Gastrocnemius medialis (tissue), 4 donors: ENCODE results near the gene RCOR3. TPM values are rescaled to one million over a fixed set of nuclear protein-coding genes. Genes with fewer than 3 reads are reported as not detected.
A peak's percentile ranks its signal among the peaks of the same experiment; 100 is the strongest.
"Not testable (repeated sequence)": the region's sequence is repeated elsewhere in the genome, so short reads cannot be mapped to it uniquely, and the experiment has no call there.

Experiments used
- ATAC-seq, 2 donors: fragments of 150-250 bp; one replicate each; pipeline ENCODE4 v1.9.1; 2016
- DNase-seq, 2 donors: peaks; one replicate each; pipeline ENCODE4 v3.0.0-alpha.2; 2019
- H3K27ac ChIP-seq, 4 donors: fragments of 200-600 bp; sonication (generic); 1 replicate in 1 of 4; 2 replicates in 3 of 4; pipeline ENCODE4 v1.5.1; 2016 to 2018; ENCODE audit warnings: mild to moderate bottlenecking in 2 of 4, moderate library complexity in 1 of 4
- H3K27me3 ChIP-seq, 3 donors: fragments of 200-600 bp; sonication (generic) in 2 of 3; 1 replicate in 1 of 3; 2 replicates in 2 of 3; pipeline versions ENCODE4 v1.5.1 to v1.6.0; 2016 to 2019; ENCODE audit warnings: mild to moderate bottlenecking in 1 of 3, moderate library complexity in 1 of 3
- H3K36me3 ChIP-seq, 2 donors: fragments of 200-600 bp; sonication (generic) in 1 of 2; one replicate each; pipeline ENCODE4 v1.5.1; 2017 to 2018
- H3K4me1 ChIP-seq, 2 donors: fragments of 200-600 bp; sonication (generic) in 1 of 2; one replicate each; pipeline ENCODE4 v1.5.1; 2016 to 2017; ENCODE audit warnings: mild to moderate bottlenecking in 2 of 2
- H3K4me3 ChIP-seq, 4 donors: fragments of 200-600 bp; sonication (generic) in 3 of 4; 1 replicate in 1 of 4; 2 replicates in 3 of 4; pipeline ENCODE4 v1.5.1; 2016 to 2019; ENCODE audit warnings: mild to moderate bottlenecking in 2 of 4
- H3K9me3 ChIP-seq, 3 donors: fragments of 200-600 bp; sonication (generic) in 2 of 3; 1 replicate in 1 of 3; 2 replicates in 2 of 3; pipeline ENCODE4 v1.5.1; 2016 to 2019
- CTCF ChIP-seq, 5 experiments: fragments of 450-650 bp in 3 of 5; fragments of 200-600 bp in 2 of 5; sonication (generic) in 2 of 5; IDR thresholded peaks in 4 of 5; conservative IDR thresholded peaks in 1 of 5; 1 replicate in 4 of 5; 2 replicates in 1 of 5; pipeline ENCODE4 v1.5.1; 2016 to 2019; ENCODE audit warnings: antibody characterized with exemption in 5 of 5, mild to moderate bottlenecking in 3 of 5, moderate library complexity in 3 of 5
- POLR2A ChIP-seq, 2 donors: fragments of 450-650 bp; IDR thresholded peaks; one replicate each; pipeline ENCODE4 v1.6.1; 2017; ENCODE audit warnings: antibody characterized with exemption in 2 of 2, mild to moderate bottlenecking in 2 of 2, moderate library complexity in 2 of 2
- in situ Hi-C, 4 donors: fragments of 200-750 bp; cut with MboI; loops; one replicate each; pipeline versions ENCODE4 v1.15.0 to v1.8.0; 2017; ENCODE audit warnings: low sequenced_read_pairs in 4 of 4
- intact Hi-C: fragments of 100-400 bp; cut with DNase I; formaldehyde crosslinking; loops from one replicate; pipeline ENCODE4 v1.15.1; 2023; ENCODE audit warnings: low total_unique reads
- total RNA-seq, 4 donors: library from RNA; depleted of rRNA; stranded (reverse); fragments of >200 nt; gene quantifications; one replicate each; pipeline versions ENCODE4 v1.1.0 to v1.2.3, GENCODE V29; 2016

The RCOR3 gene
- total RNA-seq, 4 donors from 2014 or later = 41.3 to 72.9 (median 61.3) TPM

GRCh38 chr1:211247921-211248320 lies 11.2 kb upstream of the RCOR3 start:
- in situ Hi-C loops = loop anchor here in 1 of 4 donors (10.0 kb wide), 1 partner anchor 47 kb away; no protein-coding TSS in a partner anchor
- H3K27ac ChIP-seq = no peak overlapping the region
- H3K9me3 ChIP-seq = no peaks in the 10 kb centered on the region
- H3K4me3 ChIP-seq = no peak overlapping the region
- no peaks in the 10 kb centered on the region for H3K4me1 ChIP-seq
- H3K36me3 ChIP-seq = no peaks in the 10 kb centered on the region
- intact Hi-C loops = no loop called here
- no peaks in the 10 kb centered on the region for H3K27me3 ChIP-seq
- DNase-seq = no peak
- no peak for ATAC-seq
- TF ChIP-seq CTCF (IDR thresholded peaks at IDR 0.05 in 4 of 5, conservative IDR thresholded peaks at IDR 0.05 in 1 of 5) (no peak), POLR2A (IDR thresholded peaks at IDR 0.05) (no peak)

GRCh38 chr1:211249611-211250010 lies 9.6 kb upstream of the RCOR3 start:
- H3K9me3 ChIP-seq, ATAC-seq, H3K27ac ChIP-seq, DNase-seq, H3K27me3 ChIP-seq, H3K4me1 ChIP-seq, H3K36me3 ChIP-seq, H3K4me3 ChIP-seq: not testable (repeated sequence)
- in situ Hi-C loops = loop anchor here in 1 of 4 donors (10.0 kb wide), 1 partner anchor 45 kb away; no protein-coding TSS in a partner anchor
- intact Hi-C loops = loop anchor here (10.0 kb wide), 1 partner anchor 325 kb away; the partner anchor contains the start of gene SLC30A1

- H3K36me3 ChIP-seq = peaks cover 0 to 7% of the 10 kb centered on the region in 2 donors
- ATAC-seq = no peak
- no peaks in the 10 kb centered on the region for H3K27me3 ChIP-seq
- H3K4me1 ChIP-seq = peaks cover 18 to 26% of the 10 kb centered on the region in 2 donors
- peak overlapping the region; percentile 76 to 96 (median 90) for H3K4me3 ChIP-seq
- TF ChIP-seq POLR2A (IDR thresholded peaks at IDR 0.05) (no peak), CTCF (IDR thresholded peaks at IDR 0.05 in 4 of 5, conservative IDR thresholded peaks at IDR 0.05 in 1 of 5) (no peak)
- H3K9me3 ChIP-seq = no peaks in the 10 kb centered on the region
- intact Hi-C loops = loop anchor here (10.0 kb wide), 1 partner anchor 317 kb away; the partner anchor contains the start of gene SLC30A1
- no peak for DNase-seq
- peak overlapping the region; percentile 97 to 100 (median 98) for H3K27ac ChIP-seq
- in situ Hi-C loops = no loop called here
Observed at GRCh38 chr1:211257826-211258225, 1.3 kb upstream of the RCOR3 start.

- peak overlapping the region; percentile 97 to 100 (median 98) for H3K27ac ChIP-seq
- intact Hi-C loops (loop anchor here (10.0 kb wide), 1 partner anchor 316 kb away; the partner anchor contains the start of gene SLC30A1), in situ Hi-C loops (no loop called here)
- H3K4me1 ChIP-seq = peaks cover 18 to 26% of the 10 kb centered on the region in 2 donors
- TF ChIP-seq CTCF (IDR thresholded peaks at IDR 0.05 in 4 of 5, conservative IDR thresholded peaks at IDR 0.05 in 1 of 5) (no peak), POLR2A (IDR thresholded peaks at IDR 0.05) (no peak)
- no peaks in the 10 kb centered on the region for H3K9me3 ChIP-seq
- ATAC-seq = peak; percentile 50 to 63
- H3K4me3 ChIP-seq = peak overlapping the region; percentile 76 to 96 (median 90)
- H3K27me3 ChIP-seq = no peaks in the 10 kb centered on the region
- DNase-seq = peak; percentile 65 to 81
- H3K36me3 ChIP-seq = peaks cover 0 to 7% of the 10 kb centered on the region in 2 donors
Observed at GRCh38 chr1:211258310-211258755, 833 bp upstream of the RCOR3 start.

GRCh38 chr1:211259638-211260126 lies 516 bp downstream of the RCOR3 start:
- Histone ChIP-seq H3K4me3 (peak overlapping the region; percentile 76 to 96 (median 90)), H3K4me1 (peaks cover 18 to 26% of the 10 kb centered on the region in 2 donors), H3K9me3 (no peaks in the 10 kb centered on the region), H3K36me3 (peaks cover 0 to 18% of the 10 kb centered on the region in 2 donors), H3K27me3 (no peaks in the 10 kb centered on the region), H3K27ac (peak overlapping the region; percentile 97 to 100 (median 98))
- DNase-seq (peak; percentile 46 to 59), ATAC-seq (peak; percentile 12 to 17)
- intact Hi-C loops = loop anchor here (1.0 to 10.0 kb wide), 4 partner anchors 15 to 1348 kb away; partner anchors contain the start of genes ATF3 and SLC30A1
- in situ Hi-C loops = loop anchor here in 1 of 4 donors (10.0 kb wide), 1 partner anchor 65 kb away; the partner anchor contains the start of gene TRAF5
- no peak for TF ChIP-seq POLR2A (IDR thresholded peaks at IDR 0.05)
- no peak for TF ChIP-seq CTCF (IDR thresholded peaks at IDR 0.05 in 4 of 5, conservative IDR thresholded peaks at IDR 0.05 in 1 of 5)
